ENCODE measurements around the gene TGFBI.
A peak's percentile ranks its signal among the peaks of the same experiment; 100 is the strongest.

GRCh38 chr5:136058039-136058971, 29.5 kb downstream of the TGFBI start:
- TF ChIP-seq CTCF (IDR thresholded peaks at IDR 0.05) = peak in 1 of 6 experiments; percentile 14
- TF ChIP-seq POLR2A (IDR thresholded peaks at IDR 0.05) = no peak

Data from thyroid gland (tissue), 4 donors.